Measurements from ENCODE around the gene LRRC8C. TPM values are rescaled to one million over a fixed set of nuclear protein-coding genes. Genes with fewer than 3 reads are reported as not detected.

The LRRC8C gene
- total and polyA plus RNA-seq, 2 of the 8 experiments (the other 6 are each of a cell fraction or from before 2014, with no cell fraction given) = 1.1 to 2.1 TPM

GRCh38 chr1:89633248-89633799 is 404 bp downstream of the LRRC8C start (continued):
- TF ChIP-seq, protein P1, sequence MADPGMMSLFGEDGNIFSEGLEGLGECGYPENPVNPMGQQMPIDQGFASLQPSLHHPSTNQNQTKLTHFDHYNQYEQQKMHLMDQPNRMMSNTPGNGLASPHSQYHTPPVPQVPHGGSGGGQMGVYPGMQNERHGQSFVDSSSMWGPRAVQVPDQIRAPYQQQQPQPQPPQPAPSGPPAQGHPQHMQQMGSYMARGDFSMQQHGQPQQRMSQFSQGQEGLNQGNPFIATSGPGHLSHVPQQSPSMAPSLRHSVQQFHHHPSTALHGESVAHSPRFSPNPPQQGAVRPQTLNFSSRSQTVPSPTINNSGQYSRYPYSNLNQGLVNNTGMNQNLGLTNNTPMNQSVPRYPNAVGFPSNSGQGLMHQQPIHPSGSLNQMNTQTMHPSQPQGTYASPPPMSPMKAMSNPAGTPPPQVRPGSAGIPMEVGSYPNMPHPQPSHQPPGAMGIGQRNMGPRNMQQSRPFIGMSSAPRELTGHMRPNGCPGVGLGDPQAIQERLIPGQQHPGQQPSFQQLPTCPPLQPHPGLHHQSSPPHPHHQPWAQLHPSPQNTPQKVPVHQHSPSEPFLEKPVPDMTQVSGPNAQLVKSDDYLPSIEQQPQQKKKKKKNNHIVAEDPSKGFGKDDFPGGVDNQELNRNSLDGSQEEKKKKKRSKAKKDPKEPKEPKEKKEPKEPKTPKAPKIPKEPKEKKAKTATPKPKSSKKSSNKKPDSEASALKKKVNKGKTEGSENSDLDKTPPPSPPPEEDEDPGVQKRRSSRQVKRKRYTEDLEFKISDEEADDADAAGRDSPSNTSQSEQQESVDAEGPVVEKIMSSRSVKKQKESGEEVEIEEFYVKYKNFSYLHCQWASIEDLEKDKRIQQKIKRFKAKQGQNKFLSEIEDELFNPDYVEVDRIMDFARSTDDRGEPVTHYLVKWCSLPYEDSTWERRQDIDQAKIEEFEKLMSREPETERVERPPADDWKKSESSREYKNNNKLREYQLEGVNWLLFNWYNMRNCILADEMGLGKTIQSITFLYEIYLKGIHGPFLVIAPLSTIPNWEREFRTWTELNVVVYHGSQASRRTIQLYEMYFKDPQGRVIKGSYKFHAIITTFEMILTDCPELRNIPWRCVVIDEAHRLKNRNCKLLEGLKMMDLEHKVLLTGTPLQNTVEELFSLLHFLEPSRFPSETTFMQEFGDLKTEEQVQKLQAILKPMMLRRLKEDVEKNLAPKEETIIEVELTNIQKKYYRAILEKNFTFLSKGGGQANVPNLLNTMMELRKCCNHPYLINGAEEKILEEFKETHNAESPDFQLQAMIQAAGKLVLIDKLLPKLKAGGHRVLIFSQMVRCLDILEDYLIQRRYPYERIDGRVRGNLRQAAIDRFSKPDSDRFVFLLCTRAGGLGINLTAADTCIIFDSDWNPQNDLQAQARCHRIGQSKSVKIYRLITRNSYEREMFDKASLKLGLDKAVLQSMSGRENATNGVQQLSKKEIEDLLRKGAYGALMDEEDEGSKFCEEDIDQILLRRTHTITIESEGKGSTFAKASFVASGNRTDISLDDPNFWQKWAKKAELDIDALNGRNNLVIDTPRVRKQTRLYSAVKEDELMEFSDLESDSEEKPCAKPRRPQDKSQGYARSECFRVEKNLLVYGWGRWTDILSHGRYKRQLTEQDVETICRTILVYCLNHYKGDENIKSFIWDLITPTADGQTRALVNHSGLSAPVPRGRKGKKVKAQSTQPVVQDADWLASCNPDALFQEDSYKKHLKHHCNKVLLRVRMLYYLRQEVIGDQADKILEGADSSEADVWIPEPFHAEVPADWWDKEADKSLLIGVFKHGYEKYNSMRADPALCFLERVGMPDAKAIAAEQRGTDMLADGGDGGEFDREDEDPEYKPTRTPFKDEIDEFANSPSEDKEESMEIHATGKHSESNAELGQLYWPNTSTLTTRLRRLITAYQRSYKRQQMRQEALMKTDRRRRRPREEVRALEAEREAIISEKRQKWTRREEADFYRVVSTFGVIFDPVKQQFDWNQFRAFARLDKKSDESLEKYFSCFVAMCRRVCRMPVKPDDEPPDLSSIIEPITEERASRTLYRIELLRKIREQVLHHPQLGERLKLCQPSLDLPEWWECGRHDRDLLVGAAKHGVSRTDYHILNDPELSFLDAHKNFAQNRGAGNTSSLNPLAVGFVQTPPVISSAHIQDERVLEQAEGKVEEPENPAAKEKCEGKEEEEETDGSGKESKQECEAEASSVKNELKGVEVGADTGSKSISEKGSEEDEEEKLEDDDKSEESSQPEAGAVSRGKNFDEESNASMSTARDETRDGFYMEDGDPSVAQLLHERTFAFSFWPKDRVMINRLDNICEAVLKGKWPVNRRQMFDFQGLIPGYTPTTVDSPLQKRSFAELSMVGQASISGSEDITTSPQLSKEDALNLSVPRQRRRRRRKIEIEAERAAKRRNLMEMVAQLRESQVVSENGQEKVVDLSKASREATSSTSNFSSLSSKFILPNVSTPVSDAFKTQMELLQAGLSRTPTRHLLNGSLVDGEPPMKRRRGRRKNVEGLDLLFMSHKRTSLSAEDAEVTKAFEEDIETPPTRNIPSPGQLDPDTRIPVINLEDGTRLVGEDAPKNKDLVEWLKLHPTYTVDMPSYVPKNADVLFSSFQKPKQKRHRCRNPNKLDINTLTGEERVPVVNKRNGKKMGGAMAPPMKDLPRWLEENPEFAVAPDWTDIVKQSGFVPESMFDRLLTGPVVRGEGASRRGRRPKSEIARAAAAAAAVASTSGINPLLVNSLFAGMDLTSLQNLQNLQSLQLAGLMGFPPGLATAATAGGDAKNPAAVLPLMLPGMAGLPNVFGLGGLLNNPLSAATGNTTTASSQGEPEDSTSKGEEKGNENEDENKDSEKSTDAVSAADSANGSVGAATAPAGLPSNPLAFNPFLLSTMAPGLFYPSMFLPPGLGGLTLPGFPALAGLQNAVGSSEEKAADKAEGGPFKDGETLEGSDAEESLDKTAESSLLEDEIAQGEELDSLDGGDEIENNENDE (IDR thresholded peaks at IDR 0.05; ENCODE audit: insufficient replicate concordance, low read length) = no peak
- TF ChIP-seq PHF8 (conservative IDR thresholded peaks at IDR 0.05; ENCODE audit: low read depth, low read length) = 0 out of 2 replicates have a peak, but pooled peaks have one; percentile 3
- peak; percentile 93 for TF ChIP-seq ASH2L (IDR thresholded peaks at IDR 0.05; ENCODE audit: low read length)
- TF ChIP-seq FOSL1 (IDR thresholded peaks at IDR 0.05; ENCODE audit: insufficient read depth, low read depth, low read length) = no peak
- TF ChIP-seq EGR1 (IDR thresholded peaks at IDR 0.05; ENCODE audit: borderline replicate concordance, low read depth, low read length) = no peak
- no peak for TF ChIP-seq POU5F1 (IDR thresholded peaks at IDR 0.05; ENCODE audit: low read depth, low read length)
- TF ChIP-seq CTBP2 (IDR thresholded peaks at IDR 0.05; ENCODE audit: borderline replicate concordance, insufficient read depth, insufficient read length, low read length) = no peak
- no peak for TF ChIP-seq HDAC6 (IDR thresholded peaks at IDR 0.05; ENCODE audit: low read depth, low read length)
- peak; percentile 94 for TF ChIP-seq RBBP5 (IDR thresholded peaks at IDR 0.05; ENCODE audit: borderline replicate concordance, low read depth, low read length)

Data from H1 (cell line).